ENCODE results near the gene SPOP.

The SPOP gene

DNA sequence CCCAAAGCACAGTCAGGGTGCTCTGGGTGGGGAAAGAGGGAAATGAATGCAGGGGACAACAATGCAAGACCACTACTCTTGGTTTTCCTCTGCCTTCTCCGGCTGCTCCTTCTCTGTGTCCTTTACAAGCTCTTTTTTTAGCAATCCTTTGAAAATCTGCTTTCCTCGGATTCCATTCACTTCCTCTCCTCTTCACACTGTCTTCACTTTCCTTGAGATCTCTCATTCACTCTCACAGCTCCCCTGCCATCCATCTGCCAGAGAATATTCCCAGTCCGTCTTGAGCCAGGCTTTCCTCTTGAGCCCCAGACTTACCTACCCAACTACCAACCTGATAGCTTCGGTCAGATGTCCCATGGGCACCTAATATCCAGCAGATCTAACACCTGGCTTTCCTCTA lies 11.0 kb upstream of the SPOP start:
- Histone ChIP-seq H2BK5ac (ENCODE audit: low read length) (no peak overlapping the region), H3K27me3 (ENCODE audit: insufficient read depth, low read length, poor library complexity) (no peaks in the 10 kb centered on the region), H3K4me1 (ENCODE audit: control insufficient read depth, low read depth, low read length) (no peaks in the 10 kb centered on the region), H3K4me3 (ENCODE audit: low read length) (no peak overlapping the region), H4K8ac (ENCODE audit: low read depth, low read length) (no peak overlapping the region), H3K27ac (ENCODE audit: low read depth, low read length) (no peak overlapping the region), H3K4me2 (ENCODE audit: low read length) (no peak overlapping the region), H3K36me3 (ENCODE audit: control insufficient read depth, insufficient read depth, low read length) (no peaks in the 10 kb centered on the region), H3K9ac (ENCODE audit: low read length) (no peak overlapping the region), H3K79me2 (ENCODE audit: control insufficient read depth, insufficient read depth, low read length) (no peaks in the 10 kb centered on the region), H2BK120ac (ENCODE audit: low read depth, low read length) (no peak overlapping the region), H3K18ac (ENCODE audit: low read length) (no peak overlapping the region), H2BK15ac (replicated peaks; ENCODE audit: low read depth) (no peak overlapping the region), H3K79me1 (ENCODE audit: low read length) (no peaks in the 10 kb centered on the region), H3K56ac (ENCODE audit: low read length) (no peak overlapping the region), H3K4ac (ENCODE audit: low read depth, low read length) (no peak overlapping the region), H4K5ac (ENCODE audit: low read length) (no peak overlapping the region), H3K23ac (ENCODE audit: low read length) (no peak overlapping the region), H2AK5ac (ENCODE audit: low read length) (no peak overlapping the region)
- no peak for DNase-seq
- no CpG with 5 or more reads among the region's 4 CpGs for WGBS (ENCODE audit: extremely low coverage, insufficient coverage, low lambda C conversion rate)

- H3K4me3 ChIP-seq (ENCODE audit: low read length): no peak overlapping the region
- H2BK120ac ChIP-seq (ENCODE audit: low read depth, low read length): no peak overlapping the region
- H4K8ac ChIP-seq (ENCODE audit: low read depth, low read length): no peak overlapping the region
- H3K79me2 ChIP-seq (ENCODE audit: control insufficient read depth, insufficient read depth, low read length): no peaks in the 10 kb centered on the region
- H3K18ac ChIP-seq (ENCODE audit: low read length): no peak overlapping the region
- H3K9ac ChIP-seq (ENCODE audit: low read length): no peak overlapping the region
- no peak overlapping the region for H2AK5ac ChIP-seq (ENCODE audit: low read length)
- peak overlapping the region; percentile 34 for H3K56ac ChIP-seq (ENCODE audit: low read length)
- no peak overlapping the region for H2BK15ac ChIP-seq (replicated peaks; ENCODE audit: low read depth)
- no peaks in the 10 kb centered on the region for H3K27me3 ChIP-seq (ENCODE audit: insufficient read depth, low read length, poor library complexity)
- H3K4me1 ChIP-seq (ENCODE audit: control insufficient read depth, low read depth, low read length): no peaks in the 10 kb centered on the region
- no peaks in the 10 kb centered on the region for H3K79me1 ChIP-seq (ENCODE audit: low read length)
- no CpG with 5 or more reads among the region's 10 CpGs for WGBS (ENCODE audit: extremely low coverage, insufficient coverage, low lambda C conversion rate)
- H3K23ac ChIP-seq (ENCODE audit: low read length): no peak overlapping the region
- DNase-seq: no peak
- H3K4me2 ChIP-seq (ENCODE audit: low read length): no peak overlapping the region
- no peak overlapping the region for H4K5ac ChIP-seq (ENCODE audit: low read length)
- H3K27ac ChIP-seq (ENCODE audit: low read depth, low read length): no peak overlapping the region
- no peak overlapping the region for H3K4ac ChIP-seq (ENCODE audit: low read depth, low read length)
- H3K36me3 ChIP-seq (ENCODE audit: control insufficient read depth, insufficient read depth, low read length): no peaks in the 10 kb centered on the region
- H2BK5ac ChIP-seq (ENCODE audit: low read length): no peak overlapping the region
Measured at GRCh38 chr17:49687878-49688491, 10.1 kb upstream of the SPOP start.

GRCh38 chr17:49681106-49681979 lies 3.4 kb upstream of the SPOP start:
- Histone ChIP-seq H3K4me1 (ENCODE audit: control insufficient read depth, low read depth, low read length) (no peaks in the 10 kb centered on the region), H3K4ac (ENCODE audit: low read depth, low read length) (no peak overlapping the region), H3K79me1 (ENCODE audit: low read length) (no peaks in the 10 kb centered on the region), H4K5ac (ENCODE audit: low read length) (no peak overlapping the region), H4K8ac (ENCODE audit: low read depth, low read length) (no peak overlapping the region), H2AK5ac (ENCODE audit: low read length) (no peak overlapping the region), H3K27ac (ENCODE audit: low read depth, low read length) (no peak overlapping the region), H3K79me2 (ENCODE audit: control insufficient read depth, insufficient read depth, low read length) (peaks cover 7% of the 10 kb centered on the region), H2BK120ac (ENCODE audit: low read depth, low read length) (no peak overlapping the region), H3K27me3 (ENCODE audit: insufficient read depth, low read length, poor library complexity) (no peaks in the 10 kb centered on the region), H3K18ac (ENCODE audit: low read length) (no peak overlapping the region), H3K23ac (ENCODE audit: low read length) (no peak overlapping the region), H3K4me2 (ENCODE audit: low read length) (no peak overlapping the region), H3K36me3 (ENCODE audit: control insufficient read depth, insufficient read depth, low read length) (no peaks in the 10 kb centered on the region), H2BK5ac (ENCODE audit: low read length) (no peak overlapping the region), H3K9ac (ENCODE audit: low read length) (no peak overlapping the region), H3K4me3 (ENCODE audit: low read length) (no peak overlapping the region), H3K56ac (ENCODE audit: low read length) (peak overlapping the region; percentile 15), H2BK15ac (replicated peaks; ENCODE audit: low read depth) (no peak overlapping the region)
- no CpG with 5 or more reads among the region's 9 CpGs for WGBS (ENCODE audit: extremely low coverage, insufficient coverage, low lambda C conversion rate)
- DNase-seq: no peak

DNA sequence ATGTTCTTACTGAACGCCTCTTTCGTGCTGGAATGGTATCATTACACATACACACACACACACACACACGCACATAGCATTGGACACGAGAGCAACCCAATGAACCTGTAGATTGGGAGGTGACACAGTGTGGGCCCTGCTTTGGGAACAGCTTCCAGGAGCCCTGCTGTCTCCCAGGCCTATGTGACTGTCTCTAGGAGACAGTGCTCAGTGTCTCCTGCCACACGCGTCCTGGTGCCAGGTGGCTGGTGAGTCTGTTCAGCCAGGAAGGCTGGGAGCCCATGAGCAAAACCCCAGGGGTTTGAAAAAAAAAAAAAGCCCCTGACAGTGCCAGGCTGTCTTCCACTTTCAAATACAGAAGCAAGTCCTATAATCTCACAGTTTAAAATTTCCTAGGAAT lies 2.4 kb upstream of the SPOP start:
- Histone ChIP-seq H2BK15ac (replicated peaks; ENCODE audit: low read depth) (no peak overlapping the region), H3K4me3 (ENCODE audit: low read length) (no peak overlapping the region), H3K79me2 (ENCODE audit: control insufficient read depth, insufficient read depth, low read length) (peaks cover 14% of the 10 kb centered on the region), H4K5ac (ENCODE audit: low read length) (no peak overlapping the region), H3K36me3 (ENCODE audit: control insufficient read depth, insufficient read depth, low read length) (no peaks in the 10 kb centered on the region), H4K8ac (ENCODE audit: low read depth, low read length) (no peak overlapping the region), H3K9ac (ENCODE audit: low read length) (no peak overlapping the region), H3K79me1 (ENCODE audit: low read length) (peaks cover 2% of the 10 kb centered on the region), H3K23ac (ENCODE audit: low read length) (no peak overlapping the region), H3K27ac (ENCODE audit: low read depth, low read length) (no peak overlapping the region), H3K4me2 (ENCODE audit: low read length) (no peak overlapping the region), H2BK5ac (ENCODE audit: low read length) (no peak overlapping the region), H2BK120ac (ENCODE audit: low read depth, low read length) (no peak overlapping the region), H3K56ac (ENCODE audit: low read length) (no peak overlapping the region), H3K27me3 (ENCODE audit: insufficient read depth, low read length, poor library complexity) (no peaks in the 10 kb centered on the region), H3K4me1 (ENCODE audit: control insufficient read depth, low read depth, low read length) (no peaks in the 10 kb centered on the region), H3K4ac (ENCODE audit: low read depth, low read length) (no peak overlapping the region), H2AK5ac (ENCODE audit: low read length) (no peak overlapping the region), H3K18ac (ENCODE audit: low read length) (no peak overlapping the region)
- no CpG with 5 or more reads among the region's 6 CpGs for WGBS (ENCODE audit: extremely low coverage, insufficient coverage, low lambda C conversion rate)
- no peak for DNase-seq

DNA sequence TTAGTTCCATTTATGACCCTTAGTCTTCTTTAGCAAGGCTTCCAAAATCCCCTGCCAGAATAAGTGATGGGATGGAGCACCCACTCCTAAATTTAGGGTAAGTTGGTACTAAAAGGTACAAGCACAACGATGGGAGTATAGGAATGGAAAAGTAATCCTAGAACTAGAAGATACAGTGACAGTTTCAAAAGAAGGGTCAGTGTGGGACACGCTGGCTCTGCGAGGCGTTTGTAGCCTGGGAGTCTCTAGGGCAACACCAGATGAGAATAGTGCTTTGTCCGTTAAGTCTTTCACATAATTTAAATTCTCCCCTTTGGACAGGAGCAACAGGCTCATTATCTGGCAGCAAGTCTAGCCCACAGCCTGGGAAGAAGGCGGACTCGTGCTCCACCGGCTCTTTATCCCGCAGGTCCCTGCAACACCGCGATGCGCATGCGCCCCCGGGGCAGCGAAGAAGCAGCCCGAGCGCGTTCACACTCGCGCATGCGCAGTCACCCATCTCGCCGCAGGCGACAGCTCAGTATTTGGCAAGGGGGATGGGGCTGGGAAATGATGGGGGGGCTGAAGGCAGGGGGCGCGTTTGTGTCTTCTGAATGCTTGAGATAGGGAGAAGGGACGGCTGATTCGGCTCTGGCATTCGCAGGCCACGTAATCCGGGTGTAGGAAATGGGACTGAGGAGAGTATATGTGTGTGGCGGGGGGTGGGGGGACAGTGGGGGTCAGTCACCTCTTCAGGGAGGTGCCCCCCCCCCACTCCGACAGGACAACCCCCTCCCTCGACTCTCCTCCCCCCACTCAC lies 564 bp downstream of the SPOP start:
- Histone ChIP-seq H2BK5ac (ENCODE audit: low read length) (peak overlapping the region; percentile 69), H3K79me1 (ENCODE audit: low read length) (peaks cover 2% of the 10 kb centered on the region), H3K27me3 (ENCODE audit: insufficient read depth, low read length, poor library complexity) (no peaks in the 10 kb centered on the region), H3K36me3 (ENCODE audit: control insufficient read depth, insufficient read depth, low read length) (no peaks in the 10 kb centered on the region), H3K4ac (ENCODE audit: low read depth, low read length) (no peak overlapping the region), H3K79me2 (ENCODE audit: control insufficient read depth, insufficient read depth, low read length) (peaks cover 14% of the 10 kb centered on the region), H2BK120ac (ENCODE audit: low read depth, low read length) (no peak overlapping the region), H4K8ac (ENCODE audit: low read depth, low read length) (no peak overlapping the region), H3K23ac (ENCODE audit: low read length) (no peak overlapping the region), H3K27ac (ENCODE audit: low read depth, low read length) (peak overlapping the region; percentile 76), H2BK15ac (replicated peaks; ENCODE audit: low read depth) (no peak overlapping the region), H3K4me2 (ENCODE audit: low read length) (peak overlapping the region; percentile 87), H2AK5ac (ENCODE audit: low read length) (no peak overlapping the region), H3K9ac (ENCODE audit: low read length) (peak overlapping the region; percentile 92), H3K18ac (ENCODE audit: low read length) (peak overlapping the region; percentile 64), H3K4me1 (ENCODE audit: control insufficient read depth, low read depth, low read length) (no peaks in the 10 kb centered on the region), H4K5ac (ENCODE audit: low read length) (peak overlapping the region; percentile 44), H3K56ac (ENCODE audit: low read length) (peak overlapping the region; percentile 95), H3K4me3 (ENCODE audit: low read length) (peak overlapping the region; percentile 73)
- no CpG with 5 or more reads among the region's 34 CpGs for WGBS (ENCODE audit: extremely low coverage, insufficient coverage, low lambda C conversion rate)
- DNase-seq: peak; percentile 96
